ENCODE measurements around the gene FBXO48. TPM values are rescaled to one million over a fixed set of nuclear protein-coding genes. Genes with fewer than 3 reads are reported as not detected.

The FBXO48 gene
- total and polyA plus RNA-seq, 2 experiments from 2014 or later = 1.1 to 1.3 TPM

- Mint-ChIP-seq H3K27ac (no peak overlapping the region), H3K4me1 (0 out of 3 replicates have a peak, but pooled peaks cover 4% of the 10 kb centered on the region), H3K27me3 (ENCODE audit: insufficient read depth, low read depth, poor library complexity) (peaks cover 2% of the 10 kb centered on the region), H3K4me3 (no peak overlapping the region), H3K36me3 (ENCODE audit: low read depth) (no peaks in the 10 kb centered on the region), H3K9me3 (no peaks in the 10 kb centered on the region)
- Histone ChIP-seq H3K36me3 (ENCODE audit: insufficient read depth) (no peaks in the 10 kb centered on the region), H3K9me2 (ENCODE audit: insufficient read depth) (peaks cover 10% of the 10 kb centered on the region), H3K27me3 (ENCODE audit: insufficient read depth) (no peaks in the 10 kb centered on the region), H3K4me1 (ENCODE audit: insufficient read depth) (no peaks in the 10 kb centered on the region), H4K20me1 (replicated peaks; ENCODE audit: insufficient read depth) (no peaks in the 10 kb centered on the region), H3K4me3 (no peak overlapping the region), H3F3A (replicated peaks; ENCODE audit: low read depth) (no peaks in the 10 kb centered on the region), H3K79me2 (replicated peaks; ENCODE audit: insufficient read depth) (no peaks in the 10 kb centered on the region), H3K27ac (ENCODE audit: low read depth) (no peak overlapping the region), H2AFZ (no peak overlapping the region), H3K4me2 (no peak overlapping the region)
- no peak for ATAC-seq
- TF ChIP-seq ZNF331 (CRISPR knock-in tag; IDR thresholded peaks at IDR 0.05; ENCODE audit: low read depth) (no peak), NANOG (IDR thresholded peaks at IDR 0.05; ENCODE audit: borderline replicate concordance) (no peak), REST (IDR thresholded peaks at IDR 0.05; ENCODE audit: unreplicated experiment) (no peak), STAT1 (IDR thresholded peaks at IDR 0.05; ENCODE audit: unreplicated experiment) (no peak), EZH2phosphoT487 (IDR thresholded peaks at IDR 0.05; ENCODE audit: unreplicated experiment) (no peak), CTCF (conservative IDR thresholded peaks at IDR 0.05; ENCODE audit: low read depth in 2 of 2) (no peak), ZNF462 (CRISPR knock-in tag; IDR thresholded peaks at IDR 0.05) (no peak), ETS1 (IDR thresholded peaks at IDR 0.05) (no peak)
- no peak for DNase-seq (ENCODE audit: low spot score)
Measured at GRCh38 chr2:68426446-68426845, 40.6 kb downstream of the FBXO48 start.
